Measurements from ENCODE around the gene DAND5.
"Not testable (repeated sequence)": the region's sequence is repeated elsewhere in the genome, so short reads cannot be mapped to it uniquely, and the experiment has no call there.

GRCh38 chr19:12955575-12955974 lies 13.8 kb upstream of the DAND5 start:
- TF ChIP-seq POLR2A (IDR thresholded peaks at IDR 0.05; ENCODE audit: low read length); GATA1 (IDR thresholded peaks at IDR 0.05; ENCODE audit: low read depth, low read length): not testable (repeated sequence)
